HG03159 (cell line): ENCODE results near the gene MC5R.

ENCODE experiments used
- ATAC-seq: cut with Tn5 transposase; IDR thresholded peaks from one replicate; pipeline ENCODE4 v1.9.1; 2021; ENCODE audit warnings: mild to moderate bottlenecking, moderate library complexity; ENCODE audit not compliant: unreplicated experiment

MC5R gene

DNA sequence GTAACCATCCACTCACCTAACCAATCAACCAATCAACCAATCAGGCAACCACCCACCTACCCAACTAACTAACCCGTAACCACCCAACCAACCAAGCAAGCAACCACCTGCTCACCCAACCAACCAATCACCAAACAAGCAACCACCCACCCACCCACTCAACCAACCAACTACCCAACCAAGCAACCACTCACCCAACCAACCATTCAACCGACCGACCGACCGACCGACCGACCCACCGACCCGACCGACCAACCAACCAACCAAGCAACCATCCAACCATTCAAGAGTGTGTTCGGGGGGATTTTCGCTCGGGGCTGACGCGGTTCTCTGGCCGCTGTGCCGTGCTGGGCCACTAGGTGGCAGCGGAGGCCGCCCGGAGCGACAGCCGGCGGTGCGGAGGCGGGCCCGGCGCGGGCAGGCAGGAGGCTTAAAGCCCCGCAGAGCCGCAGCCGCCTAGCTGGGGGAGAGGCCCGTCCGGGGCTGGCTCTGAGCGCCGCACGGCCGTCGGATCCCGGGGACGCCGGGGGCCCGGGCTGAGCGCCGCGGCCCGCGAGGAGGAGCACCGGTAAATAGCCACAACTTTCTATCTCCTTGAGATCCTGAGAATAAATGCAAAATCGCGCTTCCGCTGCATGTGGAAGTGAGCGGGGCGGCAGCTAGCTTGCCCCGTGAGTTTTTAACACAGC lies at the start of gene MC5R:
TSS of gene MC5R (plus strand) at position 443 of the 689 bp plus-strand sequence. CDS start 1,617 bp downstream, outside the sequence.
- ATAC-seq, result peak; percentile 84

DNA sequence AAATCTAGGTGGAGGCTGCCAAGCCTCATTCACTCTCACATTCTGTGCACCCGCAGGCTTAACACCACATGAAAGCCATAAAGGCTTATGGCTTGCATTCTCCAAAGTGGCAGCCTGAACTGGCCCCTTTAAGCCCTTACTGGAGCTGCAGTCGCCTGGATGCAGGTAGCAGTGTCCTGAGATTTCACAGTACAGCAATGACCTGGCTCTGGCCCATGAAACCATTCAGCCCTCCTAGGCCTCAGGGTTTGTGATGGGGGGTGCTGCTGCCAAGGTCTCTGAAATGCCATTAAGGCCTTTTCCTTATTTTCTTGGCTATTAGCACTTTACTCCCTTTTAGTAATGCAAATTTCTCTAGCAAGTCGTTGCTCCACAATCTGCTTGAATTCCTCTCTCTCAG lies 48.9 kb upstream of the MC5R start:
- no peak for ATAC-seq

DNA sequence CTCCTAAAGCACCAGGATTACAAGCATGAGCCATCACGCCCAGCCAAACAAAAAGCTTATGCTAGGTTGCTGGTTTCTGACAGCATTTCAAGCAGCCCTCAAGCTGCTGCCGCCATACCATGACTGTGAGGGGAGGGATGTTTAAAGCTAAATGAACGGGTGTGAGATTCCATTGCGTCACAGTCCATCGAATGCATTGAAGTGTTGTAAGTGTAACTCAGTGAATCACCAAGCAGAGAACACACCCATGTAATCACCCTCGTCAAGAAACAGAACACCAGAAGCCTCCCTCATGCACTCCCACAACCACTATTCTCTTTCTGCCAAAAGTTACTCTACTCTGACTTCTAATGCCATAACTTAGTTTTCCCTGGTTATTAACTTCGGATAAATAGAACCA lies 32.8 kb upstream of the MC5R start:
- no peak for ATAC-seq

DNA sequence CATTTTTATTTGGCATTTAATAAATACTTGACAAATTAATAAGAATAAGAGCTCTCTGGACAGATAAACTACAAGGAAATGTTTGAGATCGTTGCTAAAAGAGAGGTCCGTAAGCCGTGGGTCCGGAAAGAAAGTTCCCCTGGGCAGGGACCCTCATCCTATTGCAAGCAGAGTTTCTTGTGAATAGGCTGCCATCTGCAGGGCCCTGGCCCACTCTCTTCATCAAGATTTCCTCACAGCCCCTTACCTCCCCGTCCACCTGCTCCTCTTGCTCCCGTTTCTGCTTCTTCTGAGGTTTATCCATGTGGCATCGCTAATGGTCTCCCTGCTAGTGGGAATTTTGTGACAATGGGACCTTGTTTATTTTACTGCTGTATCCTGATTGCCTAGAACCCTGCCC lies 30.1 kb upstream of the MC5R start:
- ATAC-seq, result no peak

DNA sequence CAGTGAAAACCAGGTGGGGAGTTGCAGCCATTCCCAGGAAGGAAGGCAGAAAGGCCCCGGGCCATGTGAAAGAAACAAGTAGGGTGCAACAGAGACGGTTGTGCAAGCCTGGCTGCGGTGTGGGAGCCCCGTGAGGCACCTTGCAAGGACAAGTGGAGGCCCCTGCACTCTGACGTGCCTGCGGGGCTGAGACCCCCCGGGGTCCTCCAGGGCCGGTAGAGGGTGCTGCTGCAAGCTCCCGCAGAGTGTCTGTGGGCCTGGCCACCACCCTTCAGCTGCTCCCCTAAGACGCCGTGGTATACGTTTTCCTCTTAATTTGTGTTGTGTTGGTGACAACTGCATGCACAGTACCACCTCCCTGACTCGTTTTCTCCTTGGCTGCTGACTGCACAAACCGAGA lies 27.4 kb upstream of the MC5R start:
- ATAC-seq, result no peak

DNA sequence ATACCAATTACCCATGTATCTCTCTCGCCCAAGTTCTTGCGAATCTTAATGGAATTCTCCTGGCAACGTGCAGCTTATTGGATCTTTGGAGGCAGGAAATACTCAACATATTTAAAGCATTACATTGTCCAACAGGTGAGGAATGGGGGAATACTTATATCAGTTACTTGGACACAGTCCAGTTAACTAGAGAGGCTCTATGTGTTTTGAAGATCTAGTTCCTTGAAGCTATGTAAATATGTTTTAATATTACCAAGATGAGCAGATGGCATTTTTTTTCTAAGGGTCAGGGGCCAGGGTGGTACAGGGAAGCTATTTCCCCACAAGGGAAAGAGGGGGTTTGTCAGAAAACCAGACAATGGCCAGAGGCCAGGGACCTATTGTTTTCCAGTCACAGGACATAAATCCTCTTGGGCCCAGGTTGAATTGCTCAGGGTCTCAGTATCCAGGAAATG lies 26.8 kb upstream of the MC5R start:
- no peak for ATAC-seq

DNA sequence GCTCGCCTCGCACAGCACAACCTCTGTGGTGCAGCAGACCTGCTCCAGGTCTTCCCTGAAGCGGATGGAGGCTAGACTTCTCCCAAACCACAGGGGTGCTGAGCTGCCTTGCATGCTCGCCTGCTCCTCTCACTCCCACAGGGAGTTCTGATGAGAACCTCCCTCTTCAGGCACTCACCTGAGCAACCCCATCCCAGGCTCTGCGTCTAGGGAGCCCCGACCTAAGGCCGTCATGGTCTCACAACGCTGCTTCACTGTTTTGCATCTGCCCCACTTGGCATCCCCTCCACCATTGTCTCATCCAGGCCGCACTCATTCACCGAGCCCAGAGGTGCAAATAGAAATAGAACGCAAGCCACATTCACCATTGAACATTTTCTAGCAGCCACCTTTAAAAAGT lies 24.6 kb upstream of the MC5R start:
- ATAC-seq, result no peak

DNA sequence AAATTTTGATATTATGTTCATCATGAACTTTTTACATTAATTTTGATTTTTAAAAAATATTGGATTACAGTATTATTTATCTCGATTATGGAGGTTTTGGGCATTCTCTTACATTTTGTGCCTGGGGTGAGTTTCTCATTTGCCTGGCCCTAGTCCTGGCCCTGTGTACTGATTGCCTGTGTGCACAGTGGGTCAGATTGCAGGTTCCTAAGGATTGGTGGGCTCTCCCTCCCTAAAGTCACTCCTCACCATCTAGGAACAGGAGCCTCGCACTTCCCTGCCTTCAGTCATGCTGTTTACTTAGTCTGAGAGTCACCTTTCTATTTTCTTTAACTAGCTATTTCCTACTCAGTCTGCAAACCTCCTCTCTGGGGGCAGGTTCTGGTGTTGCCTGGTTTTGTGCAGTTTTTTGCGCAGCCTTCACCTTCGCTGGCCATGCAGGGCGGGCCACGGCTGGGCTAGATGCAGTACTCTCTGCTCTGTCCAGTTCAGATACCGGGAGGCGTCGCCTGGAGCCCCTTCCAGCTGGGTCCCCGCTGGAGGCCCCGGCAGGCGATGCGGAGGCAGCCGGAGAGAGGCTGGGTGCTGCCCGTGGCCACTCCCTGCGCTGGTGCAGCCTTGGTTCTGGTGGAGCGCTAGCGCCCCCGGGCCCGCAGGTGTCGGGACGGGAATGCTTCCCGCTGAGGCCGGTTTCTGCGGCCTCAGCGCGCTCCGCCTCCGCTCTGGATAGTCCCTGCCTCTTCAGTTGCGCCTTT lies 23.3 kb upstream of the MC5R start:
- ATAC-seq, result no peak

DNA sequence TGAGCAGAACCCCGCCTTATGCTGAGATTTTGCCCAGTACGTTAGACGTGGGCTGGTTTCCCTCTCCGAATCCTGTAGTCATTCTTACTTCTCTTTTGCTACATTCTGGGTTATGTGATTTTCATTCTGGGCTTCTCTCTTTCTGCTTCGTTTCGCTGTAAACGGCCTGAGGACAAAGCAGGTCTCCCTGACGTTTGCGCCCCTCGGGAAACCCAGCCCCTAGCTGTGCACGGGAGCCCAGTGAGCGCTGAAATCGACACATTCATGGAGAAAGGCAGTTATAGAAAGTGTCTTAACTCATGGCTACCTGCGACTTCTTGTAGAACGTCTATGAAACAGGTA lies 22.7 kb upstream of the MC5R start:
- ATAC-seq, result no peak

DNA sequence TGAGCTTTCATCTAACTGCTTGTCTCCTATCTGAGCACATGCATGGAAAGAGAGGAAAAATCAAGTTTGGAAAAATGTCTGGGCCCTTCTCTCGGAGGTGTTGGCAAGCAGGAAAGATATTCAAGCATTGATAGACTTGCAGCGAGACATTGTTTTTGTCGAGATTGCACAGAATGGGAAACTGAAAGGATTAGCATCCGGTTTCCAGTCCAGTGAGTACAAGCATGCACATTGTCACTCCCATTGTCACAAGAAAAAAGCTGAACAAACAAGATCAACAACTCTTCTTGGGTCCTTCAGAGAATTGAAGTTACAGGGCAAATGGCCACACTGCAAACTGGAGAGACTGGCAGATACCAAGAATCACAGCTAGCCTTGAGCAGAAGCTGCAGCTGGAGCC lies 19.6 kb upstream of the MC5R start:
- no peak for ATAC-seq

DNA sequence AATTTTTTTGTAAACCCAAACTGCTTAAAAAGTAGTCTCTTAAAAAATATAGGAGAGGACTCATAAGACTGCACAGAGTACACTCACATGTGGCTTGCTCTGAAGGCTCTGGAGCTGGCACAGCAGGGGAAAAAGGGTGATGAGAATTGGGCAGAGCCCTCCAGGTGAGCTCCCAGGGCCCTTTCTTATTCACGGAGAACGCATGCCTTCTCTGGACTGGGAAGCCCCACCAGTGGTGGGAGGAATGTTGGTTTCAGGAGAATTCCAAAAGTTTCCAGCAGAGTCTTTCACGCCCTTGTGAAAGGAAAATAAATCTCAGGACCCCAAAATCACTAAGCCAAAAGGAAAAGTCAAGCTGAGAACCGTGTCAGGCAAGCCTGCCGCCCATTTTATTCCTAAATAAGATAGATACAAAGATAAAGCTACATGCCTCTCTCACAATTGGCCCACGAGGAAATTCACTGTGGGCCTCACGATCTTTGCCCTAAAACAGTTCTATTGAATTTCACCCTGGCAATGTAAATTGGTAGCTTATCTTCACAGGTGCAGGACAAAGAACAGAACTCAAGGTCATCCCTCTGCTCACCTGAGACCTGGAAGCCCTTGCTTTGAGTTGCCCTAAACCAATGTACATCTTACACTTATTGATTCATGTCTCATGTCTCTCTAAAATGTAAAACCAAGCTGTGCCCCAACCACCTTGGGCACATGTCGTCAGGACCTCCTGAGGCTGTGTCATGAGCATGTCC lies 15.5 kb upstream of the MC5R start:
- no peak for ATAC-seq

DNA sequence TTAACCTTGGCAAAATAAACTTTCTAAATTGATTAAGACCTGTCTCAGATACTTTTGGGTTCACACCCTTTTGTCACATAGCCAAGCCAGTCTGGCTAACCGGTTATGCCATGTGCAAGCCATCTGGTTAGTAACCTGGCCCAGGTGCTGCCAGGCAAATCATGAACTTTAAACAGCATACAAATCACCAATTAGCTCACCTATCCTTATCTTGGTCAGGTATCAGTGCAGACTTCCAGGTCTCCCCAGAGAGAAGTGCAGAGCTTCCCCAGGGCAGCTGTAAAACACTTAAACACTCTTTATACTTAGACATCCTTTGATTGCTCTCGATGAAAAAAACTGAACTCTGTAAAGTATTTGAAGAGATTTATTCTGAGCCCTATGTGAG lies 14.9 kb upstream of the MC5R start:
- ATAC-seq, result no peak

DNA sequence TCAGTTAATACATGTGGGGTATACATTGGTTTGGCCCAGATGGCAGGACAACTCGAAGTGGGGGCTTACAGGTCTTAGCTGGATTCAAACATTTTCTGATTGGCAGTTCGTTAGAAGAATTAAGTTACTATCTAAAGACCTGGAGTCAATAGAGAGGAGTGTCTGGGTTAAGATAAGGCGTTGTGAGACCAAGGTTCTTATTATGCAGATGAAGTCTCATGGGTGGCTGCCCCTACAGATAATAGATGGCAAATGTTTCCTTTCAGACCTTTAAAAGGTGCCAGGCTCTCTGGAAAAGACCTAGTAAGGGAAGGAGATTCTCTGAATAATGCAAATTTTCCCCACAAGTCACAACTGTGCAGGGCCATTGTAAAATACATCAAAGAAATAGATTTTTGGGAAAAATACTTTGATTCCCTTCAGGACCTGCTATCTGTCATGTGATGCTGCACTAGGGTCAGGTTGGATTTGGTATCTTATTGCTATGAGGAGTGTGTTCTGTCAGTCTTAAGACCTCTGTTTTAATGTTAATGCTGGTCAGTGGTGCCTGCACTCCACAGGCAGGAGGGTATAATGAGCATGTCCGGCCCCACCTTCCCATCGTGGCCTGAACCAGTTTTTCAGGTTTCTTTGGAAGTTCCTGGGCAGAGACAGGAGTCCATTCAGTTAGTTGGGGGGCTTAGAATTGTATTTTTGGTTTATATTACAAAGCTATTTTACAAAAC lies 14.3 kb upstream of the MC5R start:
- no peak for ATAC-seq

DNA sequence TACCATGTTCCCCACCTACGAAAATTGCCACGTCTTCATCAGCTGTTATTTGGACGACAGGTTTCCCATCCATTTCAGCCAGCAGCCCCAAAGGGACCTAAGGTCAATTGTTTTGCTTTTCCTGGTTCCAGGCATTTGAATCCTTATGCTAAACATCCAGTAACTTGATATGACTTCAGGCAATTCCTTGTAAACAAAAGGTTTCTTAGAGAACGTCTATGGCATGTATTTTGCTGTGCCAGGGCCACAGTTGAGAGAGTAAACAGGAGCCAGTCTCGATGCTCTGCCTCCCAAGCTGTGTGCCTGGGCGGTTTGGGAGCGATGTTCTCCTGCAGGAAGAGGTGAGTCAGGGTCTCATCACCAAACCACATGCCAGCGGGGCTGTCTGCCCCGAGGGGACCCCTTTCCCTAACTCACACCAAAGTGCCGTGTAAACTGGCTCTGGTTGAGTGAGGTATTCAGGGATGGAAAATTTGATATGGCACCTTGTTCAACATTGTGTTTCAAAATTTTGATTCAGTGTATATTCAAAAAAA lies 12.9 kb upstream of the MC5R start:
- no peak for ATAC-seq

DNA sequence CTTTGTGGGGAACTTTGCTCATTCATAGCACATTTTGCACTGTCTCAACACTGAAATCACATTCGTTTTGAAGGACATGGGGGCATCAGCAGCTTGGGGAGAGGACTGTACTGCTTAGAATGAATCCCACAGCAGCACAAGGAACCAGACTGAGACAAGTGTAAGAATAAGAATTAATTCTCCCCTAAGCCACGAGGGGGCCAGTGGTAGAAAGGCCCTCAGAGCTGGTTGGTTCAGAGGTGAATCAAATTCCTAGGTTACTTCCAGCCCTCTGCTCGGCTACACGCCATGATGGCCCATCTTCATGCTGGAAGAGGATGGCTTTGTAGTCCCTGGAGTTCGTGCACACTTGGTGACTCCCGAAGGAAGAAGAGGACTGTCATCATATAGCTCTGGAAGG lies 12.0 kb upstream of the MC5R start:
- ATAC-seq, result no peak

DNA sequence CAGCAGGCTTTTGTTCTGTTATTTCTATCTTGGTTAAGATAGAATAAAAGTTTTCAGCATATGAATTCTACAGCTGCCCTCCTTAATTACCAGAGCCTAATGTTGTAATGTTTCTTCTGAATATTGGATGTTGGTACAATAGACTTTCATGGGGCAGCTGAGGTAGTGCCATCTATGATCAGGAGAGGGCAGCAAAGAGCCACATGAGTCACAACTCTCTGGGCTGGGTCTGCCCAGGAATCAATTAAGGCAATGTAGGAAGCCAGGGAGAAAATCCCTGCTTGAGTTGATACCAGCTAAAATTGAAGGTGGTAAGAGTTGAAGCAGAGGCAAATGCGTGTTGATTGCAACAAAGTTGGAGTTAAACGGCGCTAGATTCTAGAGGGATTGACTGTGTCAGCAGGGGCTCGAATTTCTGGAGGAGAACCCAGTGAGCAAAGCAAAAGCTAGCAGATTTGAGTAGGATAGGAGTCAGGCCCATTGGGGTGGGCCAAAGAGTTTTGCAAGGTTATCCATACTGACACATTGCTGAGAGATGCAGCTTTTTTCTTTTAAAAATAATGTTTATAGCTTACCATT lies 10.6 kb upstream of the MC5R start:
- peak; percentile 71 for ATAC-seq

DNA sequence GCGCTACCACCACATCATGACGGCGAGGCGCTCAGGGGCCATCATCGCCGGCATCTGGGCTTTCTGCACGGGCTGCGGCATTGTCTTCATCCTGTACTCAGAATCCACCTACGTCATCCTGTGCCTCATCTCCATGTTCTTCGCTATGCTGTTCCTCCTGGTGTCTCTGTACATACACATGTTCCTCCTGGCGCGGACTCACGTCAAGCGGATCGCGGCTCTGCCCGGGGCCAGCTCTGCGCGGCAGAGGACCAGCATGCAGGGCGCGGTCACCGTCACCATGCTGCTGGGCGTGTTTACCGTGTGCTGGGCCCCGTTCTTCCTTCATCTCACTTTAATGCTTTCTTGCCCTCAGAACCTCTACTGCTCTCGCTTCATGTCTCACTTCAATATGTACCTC lies 2.3 kb downstream of the MC5R start:
- ATAC-seq, result no peak

DNA sequence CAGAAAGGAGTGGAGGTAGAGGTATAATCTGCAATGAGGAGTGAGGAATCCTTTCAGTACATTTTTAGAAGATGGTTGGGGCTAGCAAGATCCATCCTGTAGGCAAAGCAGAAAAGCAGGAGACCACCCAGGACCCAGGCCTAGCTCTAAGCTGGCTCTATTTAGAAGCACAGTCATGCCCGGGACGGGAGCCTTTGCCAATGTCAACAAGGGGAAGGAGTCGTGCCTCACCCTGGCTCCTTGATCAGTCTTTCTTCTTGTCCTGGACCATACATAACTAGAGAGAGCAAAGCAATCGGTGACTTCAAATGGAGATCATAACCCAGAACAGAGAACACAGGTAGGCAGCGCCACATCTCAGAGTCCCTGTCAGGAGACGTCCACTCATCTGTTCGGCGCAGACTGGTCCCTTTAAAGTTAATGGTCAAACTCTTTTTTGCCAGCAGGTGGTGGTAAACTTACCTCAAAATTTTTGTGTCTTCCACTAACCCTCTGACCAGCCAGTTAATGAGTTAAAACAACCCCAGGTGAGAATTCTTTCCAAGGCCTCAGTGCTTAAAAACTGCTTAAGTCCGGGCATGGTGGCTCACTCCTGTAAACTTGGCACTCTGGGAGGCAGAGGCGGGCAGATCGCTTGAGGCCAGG lies 8.0 kb downstream of the MC5R start:
- no peak for ATAC-seq

DNA sequence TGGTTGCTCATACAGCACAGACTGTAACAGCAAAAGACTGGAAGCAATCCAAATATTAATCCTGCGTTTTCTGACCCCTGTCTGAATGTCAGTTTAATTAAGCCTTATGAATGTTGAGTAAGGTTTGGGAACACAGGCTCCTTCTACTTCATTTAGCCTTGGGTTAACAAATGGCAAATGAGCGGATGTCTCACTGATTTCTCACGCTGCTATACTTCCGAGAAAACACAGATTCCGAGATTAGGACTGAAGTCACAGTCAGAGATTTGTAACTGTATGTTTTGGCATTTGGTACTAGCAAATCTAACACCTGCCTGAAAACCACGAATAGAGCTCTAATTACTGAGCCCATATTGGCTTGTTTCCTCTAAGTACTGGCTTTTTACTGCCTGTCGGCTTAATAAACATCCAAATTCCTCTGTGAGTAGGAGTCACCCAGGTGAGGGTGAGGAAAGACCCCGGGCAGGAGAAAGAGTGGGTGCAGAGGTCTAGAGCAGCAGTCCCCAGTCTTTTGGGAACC lies 10.6 kb downstream of the MC5R start:
- no peak for ATAC-seq

DNA sequence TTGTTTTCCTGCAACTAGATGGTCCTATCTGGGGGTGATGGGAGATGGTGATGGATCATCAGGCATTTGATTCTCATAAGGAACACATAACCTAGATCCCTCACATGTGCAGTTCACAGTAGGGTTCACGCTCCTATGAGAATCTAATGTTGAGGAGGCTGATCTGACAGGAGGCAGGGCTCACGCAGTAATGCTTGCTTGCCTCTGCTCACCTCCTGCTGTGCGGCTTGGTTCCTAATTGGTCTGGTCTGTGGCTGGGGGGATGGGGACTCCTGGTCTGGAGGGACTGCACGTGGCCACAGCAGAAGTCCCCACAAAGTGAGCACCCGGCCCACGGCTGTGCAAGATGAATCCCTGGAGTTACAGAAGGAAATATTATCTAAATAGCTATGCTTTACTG lies 11.3 kb downstream of the MC5R start:
- no peak for ATAC-seq
